NCI-H1694 treated with DMSO at 0.1 percent for 48 hours (cell line): ENCODE results near the gene TCEANC.

Source experiments
- DNase-seq: peaks from one replicate; lab custom pipeline; 2025; lab: John Stamatoyannopoulos, UW

The TCEANC gene

DNA sequence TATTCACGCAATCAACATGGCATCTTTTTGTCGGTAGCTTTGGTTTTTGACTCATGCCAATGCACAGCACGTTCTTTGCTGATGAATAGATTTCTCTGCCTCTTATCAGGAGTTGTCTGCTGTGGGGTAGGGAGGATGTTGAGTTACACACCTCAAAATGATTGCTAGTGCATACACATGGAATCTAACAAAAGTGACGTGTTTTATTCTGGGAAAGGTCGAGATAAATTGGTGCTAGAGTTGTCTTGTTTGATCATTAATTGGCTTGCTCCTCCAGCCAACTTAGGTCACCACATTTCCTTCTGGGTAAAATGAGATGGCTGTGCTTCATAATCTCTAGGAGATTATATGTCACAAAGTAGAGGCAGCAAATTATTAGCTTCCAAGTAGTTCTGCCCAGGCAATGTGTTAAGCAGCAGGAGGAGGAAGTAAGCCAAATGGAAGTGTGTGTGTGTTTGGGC lies 39.9 kb downstream of the TCEANC start:
- no peak for DNase-seq

DNA sequence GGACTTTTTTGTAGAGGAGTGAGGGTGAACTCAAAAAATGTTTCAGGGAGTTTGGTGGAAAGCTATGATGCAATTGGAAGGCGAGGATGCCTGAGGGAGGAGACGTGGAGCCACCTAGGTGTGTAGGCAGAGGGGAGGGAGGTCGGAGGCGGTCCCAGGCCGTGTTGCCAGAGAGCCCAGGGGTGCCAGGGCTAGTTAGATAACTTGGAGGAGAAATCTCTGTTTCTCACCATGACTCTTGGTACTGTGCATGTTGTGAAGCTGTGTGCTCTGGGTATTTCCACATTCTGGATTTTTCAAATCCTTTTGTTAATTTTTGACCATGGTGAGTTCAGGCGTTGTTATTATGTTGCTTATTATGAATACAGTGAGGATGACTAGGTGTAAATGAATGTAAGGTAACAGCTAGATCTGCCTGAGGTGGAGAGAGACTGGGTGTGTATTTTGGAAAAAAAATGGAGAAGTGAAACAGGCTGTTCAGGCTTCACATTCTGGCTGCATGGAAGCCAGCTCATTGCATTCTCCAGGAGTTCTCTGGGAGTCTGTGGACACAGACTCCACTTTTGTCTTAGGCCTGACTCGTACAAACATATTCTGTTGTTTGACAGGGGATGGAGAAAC lies 40.5 kb downstream of the TCEANC start:
- no peak for DNase-seq

DNA sequence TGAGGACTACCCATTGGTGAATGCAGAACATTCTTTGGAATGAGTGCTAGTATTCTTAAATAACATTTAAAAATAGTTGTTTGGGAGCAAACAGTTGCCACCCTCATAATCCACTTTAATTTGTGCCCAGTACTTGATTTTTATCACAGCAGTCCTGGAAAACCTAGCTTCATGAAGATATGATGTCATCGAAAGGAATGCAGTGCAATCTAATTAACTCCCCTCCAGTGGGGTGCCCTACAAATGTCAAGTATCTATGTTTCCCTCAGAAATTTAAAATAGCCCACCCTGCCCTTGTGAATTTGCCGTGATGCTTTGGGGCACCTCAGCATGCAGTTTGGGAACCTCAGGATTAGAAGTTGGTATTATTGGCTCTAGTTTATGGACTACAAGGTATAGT lies 41.4 kb downstream of the TCEANC start:
- DNase-seq = no peak

DNA sequence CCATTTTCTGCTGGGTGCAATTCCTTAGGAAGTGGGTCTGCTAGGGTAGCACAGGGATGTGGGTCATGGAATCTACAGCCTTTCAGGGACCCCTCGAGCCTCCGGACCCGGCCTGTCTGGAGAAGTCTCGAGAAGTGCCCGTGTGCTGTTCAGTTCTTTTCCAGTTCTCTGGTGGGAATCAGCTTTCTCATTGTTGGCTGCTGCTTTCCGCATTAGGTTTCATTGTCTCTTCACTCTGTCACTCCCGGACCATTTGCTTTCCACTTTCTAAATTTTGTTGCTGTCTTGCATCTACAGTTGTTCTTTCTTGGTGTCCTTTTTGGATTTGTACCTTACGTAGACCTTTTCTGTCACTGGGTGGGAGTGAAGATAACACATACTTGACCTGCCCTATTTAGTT lies 42.0 kb downstream of the TCEANC start:
- DNase-seq = no peak

DNA sequence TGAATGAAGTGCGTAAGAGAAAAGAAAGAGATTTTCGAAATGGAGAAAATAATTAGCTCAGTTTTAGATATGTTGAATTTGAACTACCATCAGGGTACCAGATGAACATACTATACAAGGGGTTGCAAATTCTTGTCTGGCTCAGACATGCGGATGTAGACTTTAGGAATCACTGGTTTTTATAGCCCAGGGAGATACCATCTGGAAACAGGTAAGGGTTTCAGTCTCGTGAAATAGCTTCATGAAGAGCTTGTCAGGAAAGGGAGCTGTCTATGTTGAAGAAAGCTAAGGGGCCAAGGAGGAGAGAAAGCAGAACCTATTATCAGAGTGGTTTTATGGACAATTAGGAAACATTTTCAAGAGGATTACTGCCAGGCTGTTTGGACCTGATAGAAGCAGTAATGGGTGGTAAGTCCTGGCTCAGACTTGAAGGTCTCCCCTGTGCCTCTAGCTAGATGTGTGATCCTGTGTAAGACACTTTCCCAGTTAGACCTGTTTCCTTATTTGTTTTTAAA lies 42.7 kb downstream of the TCEANC start:
- no peak for DNase-seq

DNA sequence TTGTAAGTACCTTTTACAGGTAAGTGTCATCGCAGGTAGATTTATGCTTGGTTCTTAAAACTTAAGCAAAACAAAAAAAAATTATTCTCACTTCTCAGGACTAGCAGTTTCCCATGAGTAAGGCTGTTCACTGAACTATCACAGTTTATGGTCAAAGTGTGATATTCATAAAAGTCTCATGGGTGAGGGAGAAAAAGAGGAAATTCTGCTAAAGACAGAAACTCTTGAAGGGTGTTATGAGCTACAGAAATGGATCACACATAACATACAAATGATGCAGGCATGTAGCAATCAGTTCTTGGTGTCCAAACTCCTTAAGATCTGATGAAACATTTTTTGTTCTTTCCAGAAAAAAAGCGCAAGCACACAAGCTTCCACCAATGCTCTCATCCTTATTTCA lies 44.5 kb downstream of the TCEANC start:
- DNase-seq = no peak

DNA sequence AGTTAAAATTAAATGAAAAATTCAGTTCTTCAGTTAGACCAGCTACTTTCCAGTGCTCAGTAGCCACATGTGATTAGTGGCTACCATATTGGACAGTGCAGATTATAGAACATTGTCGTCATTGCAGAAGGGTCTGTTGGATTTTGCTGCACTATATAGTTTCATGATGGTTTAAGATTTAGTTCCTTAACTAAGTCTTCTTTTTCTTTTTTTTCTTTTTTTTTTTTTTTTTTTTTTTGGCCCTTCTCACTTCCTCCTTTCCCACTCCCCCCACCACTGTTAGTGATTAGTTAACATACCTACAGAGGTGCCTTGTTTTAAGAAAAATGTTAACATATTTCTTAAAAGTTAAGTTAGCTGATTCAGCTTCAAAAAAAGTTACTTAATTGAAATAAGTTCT lies 45.0 kb downstream of the TCEANC start:
- DNase-seq = no peak

DNA sequence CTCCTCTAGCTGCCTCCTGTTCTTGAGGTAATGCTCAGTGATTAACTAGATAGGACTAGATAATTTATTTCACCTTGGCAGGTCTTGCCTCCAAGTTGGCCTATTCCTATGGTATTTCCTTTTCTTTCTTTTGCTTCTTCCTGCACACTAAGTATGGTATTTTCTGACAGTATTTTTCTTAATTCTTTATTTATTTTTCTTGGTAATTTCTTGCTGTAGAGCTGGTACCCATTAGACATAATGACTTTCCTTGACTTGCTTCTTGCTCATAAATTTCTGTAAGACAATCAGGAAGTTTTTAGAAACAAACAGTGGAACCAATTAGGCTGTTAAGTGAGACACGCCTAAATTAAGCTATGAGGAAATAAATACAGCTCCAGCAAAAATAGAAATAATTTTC lies 45.5 kb downstream of the TCEANC start:
- DNase-seq = no peak

DNA sequence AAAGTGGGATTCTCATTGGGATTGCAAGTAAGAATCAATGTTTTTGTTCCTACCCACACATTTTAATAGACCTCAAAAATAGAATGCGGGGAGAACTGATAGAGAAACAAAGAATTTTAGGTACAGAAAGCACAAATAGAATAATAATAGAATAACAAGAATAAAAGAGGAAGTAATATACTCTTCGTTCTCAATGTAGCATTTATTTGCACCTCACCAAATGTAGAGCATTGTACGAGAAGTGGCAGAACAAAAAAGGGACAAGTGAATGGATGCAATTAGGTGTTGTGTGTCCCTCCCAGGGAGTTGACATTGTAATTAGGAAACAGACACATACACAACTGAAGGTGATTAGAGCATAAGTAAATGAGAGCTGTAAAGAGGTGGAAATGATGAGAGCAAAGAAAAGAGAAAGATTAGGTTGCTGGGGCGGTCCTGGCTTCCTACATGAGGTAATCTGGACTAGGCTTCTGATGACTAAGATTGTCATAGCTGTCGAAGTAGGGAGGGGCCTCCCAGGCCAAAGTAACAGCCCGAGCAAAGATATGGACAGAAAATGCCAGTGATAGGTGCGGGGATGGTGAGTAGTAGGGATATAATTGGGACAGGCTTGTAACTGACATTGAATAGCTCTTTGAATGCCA lies 46.4 kb downstream of the TCEANC start:
- no peak for DNase-seq

DNA sequence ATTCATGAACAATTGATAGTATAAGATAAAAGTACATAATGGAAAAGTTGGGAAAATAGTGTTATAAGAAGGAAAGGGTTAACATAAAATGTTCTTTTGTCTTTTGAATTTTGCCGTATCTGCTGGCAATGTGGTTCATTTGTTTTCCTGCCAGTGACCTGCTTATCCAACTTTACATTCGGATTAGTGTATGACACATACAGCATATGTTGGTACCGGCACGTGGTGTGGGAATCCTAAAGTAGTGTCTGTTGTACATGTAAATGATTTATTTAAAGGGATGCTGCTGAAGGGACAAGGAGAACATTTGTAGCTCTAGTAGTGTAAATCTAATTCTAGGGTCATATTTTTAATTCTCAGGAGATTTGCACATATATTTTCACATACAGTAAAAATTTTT lies 47.4 kb downstream of the TCEANC start:
- no peak for DNase-seq

DNA sequence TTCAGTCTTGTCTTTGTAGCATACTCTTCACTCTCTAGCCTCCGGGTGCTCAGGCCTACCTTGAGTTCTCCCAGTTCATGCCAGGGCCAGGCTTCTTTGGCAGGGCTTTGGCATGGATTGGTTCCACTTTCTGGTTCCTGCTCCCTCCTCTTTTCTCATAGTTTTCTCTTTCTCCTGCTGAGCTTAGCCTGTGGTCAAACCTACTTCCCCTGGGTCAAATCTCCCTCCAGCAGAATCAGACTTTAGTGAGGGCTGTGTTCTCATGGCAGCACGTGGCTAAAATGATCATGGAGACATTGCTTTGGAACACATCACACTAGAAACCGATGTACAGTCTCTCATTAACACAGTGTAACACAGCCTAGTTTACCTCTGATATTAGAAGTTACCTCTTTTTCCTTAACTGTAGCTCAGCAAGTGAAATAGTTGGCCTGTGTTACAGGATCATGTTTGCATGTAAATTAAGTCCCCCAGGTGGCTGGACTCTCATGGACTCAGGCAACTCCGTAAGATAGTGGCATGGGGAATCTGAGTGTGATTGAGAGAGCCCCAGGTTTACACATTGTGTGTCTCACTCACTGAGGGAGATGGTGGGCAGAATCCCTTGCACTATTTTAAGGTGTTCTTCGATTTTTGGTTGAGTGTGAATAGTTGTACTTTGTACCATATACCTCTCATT lies 49.3 kb downstream of the TCEANC start:
- DNase-seq = no peak

DNA sequence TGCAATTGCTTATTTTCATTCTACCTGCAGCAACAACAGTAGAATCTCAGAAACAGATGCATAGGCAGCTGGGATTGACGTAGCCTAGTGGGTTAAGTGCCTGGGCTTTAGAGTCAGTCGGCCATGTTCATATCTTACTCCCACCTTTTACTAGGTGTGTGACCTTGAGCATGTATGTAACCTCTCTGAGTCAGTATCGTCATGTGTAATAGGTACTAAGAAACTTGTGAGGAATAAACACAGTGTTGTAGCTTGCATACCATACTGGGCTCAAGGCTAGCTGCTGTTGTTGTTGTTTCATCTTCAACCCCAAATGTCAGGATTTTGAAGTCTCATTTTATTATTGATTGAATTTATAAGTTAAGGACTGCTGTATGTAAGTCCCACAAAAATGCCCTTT lies 50.2 kb downstream of the TCEANC start:
- no peak for DNase-seq

DNA sequence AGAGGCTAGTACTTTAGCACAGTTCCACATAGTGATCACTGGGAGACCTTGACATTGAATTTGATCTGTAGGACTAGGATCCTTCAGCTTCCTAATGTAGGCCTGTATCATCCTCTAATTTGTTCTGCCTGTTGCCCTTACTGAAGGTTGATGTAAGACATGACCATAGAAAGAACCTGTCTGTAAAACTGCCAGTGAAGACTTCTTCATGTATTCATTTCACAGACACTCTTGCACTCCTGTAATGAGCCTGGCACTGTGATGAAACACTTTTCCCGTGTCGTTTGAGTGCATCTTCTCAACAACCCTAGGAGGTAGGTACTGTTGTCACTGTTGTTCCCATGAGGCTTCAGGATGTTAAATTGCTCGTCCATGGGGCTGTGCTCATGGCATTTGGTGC lies 50.6 kb downstream of the TCEANC start:
- DNase-seq = no peak

DNA sequence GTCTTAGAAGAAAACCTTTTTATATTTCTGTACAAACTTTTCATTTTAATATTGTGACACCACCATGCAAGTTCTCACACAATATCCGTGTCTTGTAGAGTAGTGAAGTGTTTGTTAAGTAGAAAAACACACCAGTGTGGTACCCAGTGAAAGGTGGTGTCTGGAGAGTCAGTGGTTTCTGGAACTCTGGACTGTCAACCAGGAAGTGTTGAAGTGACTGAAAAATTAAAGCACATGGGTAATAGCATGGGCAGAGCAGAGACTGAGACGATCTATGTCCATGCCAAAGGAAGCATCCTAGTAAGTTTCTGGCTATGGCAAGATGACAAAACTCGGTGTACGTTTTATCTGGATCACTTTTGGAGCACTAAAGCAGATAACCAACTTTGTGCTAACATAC lies 58.2 kb downstream of the TCEANC start:
- DNase-seq = no peak
